SU-DHL-6 (cell line): Measurements from ENCODE around the gene ACBD3.

ENCODE experiments used
- CTCF ChIP-seq: fragments of 200-600 bp; sonication (generic); IDR thresholded peaks from one replicate; pipeline ENCODE4 v1.5.1; 2017; ENCODE audit warnings: antibody characterized with exemption, mild to moderate bottlenecking, low read length, moderate library complexity; ENCODE audit not compliant: insufficient read depth, poor library complexity, severe bottlenecking
- EZH2phosphoT487 ChIP-seq: fragments of 200-600 bp; sonication (generic), shearing (Covaris generic); conservative IDR thresholded peaks from 2 replicates; pipeline ENCODE4 v1.6.1; 2018; ENCODE audit warnings: mild to moderate bottlenecking, antibody characterized with exemption, low read length, moderate library complexity, mixed read lengths

DNA sequence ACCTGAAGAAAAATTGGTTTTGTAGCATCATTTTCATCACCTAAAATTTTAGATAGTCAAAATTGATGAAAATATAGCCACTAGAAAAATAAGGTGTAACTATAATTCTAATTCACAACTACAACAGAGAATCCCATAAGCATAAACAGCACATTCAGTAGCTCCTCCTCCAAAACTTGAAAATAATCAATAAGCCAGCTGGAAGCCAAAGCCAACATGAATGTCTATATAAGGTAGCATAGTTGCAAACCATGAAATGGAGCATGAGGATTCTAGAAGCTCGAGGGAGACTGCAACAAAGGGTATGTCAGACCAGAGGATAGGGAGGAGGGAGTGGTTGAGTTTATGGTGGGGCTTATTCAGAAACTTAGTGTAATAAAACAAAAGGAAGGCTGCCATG, 22.4 kb downstream of the ACBD3 start:
- TF ChIP-seq CTCF (no peak), EZH2phosphoT487 (no peak)
